ENCODE data around the gene RIPOR1. TPM values are rescaled to one million over a fixed set of nuclear protein-coding genes. Genes with fewer than 3 reads are reported as not detected.

RIPOR1 gene
- total RNA-seq, 1 donor from 2014 or later: 159 TPM

- peaks cover 87% of the 10 kb centered on the region for H3K4me1 Mint-ChIP-seq
- POLR2A ChIA-PET: interaction anchor here (0.5 to 5.9 kb wide), 26 partner anchors 8 to 518 kb away, joined by 3 to 133 read pairs (median 5); partner anchors contain the start of genes ACD, ATP6V0D1, C16orf86 and CARMIL2
- H3K36me3 Mint-ChIP-seq (ENCODE audit: low read depth): peaks cover 59% of the 10 kb centered on the region
- DNase-seq (peak; percentile 60), ATAC-seq (ENCODE audit: low read depth) (peak; percentile 66)
- CTCF ChIA-PET: interaction anchor here (0.7 to 10.6 kb wide), 30 partner anchors 9 to 125 kb away, joined by 3 to 200 read pairs (median 6); partner anchors contain the start of genes ACD, ATP6V0D1, C16orf86 and CARMIL2
- peak overlapping the region; percentile 58 for H3K4me3 Mint-ChIP-seq
- intact Hi-C loops (cut with micrococcal nuclease): loop anchor here (1.0 to 2.0 kb wide), 6 partner anchors 9 to 121 kb away; partner anchors contain the start of gene CTCF
- no peak for TF ChIP-seq CTCF (IDR thresholded peaks at IDR 0.05)
- H3K27me3 Mint-ChIP-seq: no peaks in the 10 kb centered on the region
- peak overlapping the region; percentile 95 for H3K27ac Mint-ChIP-seq
- H3K9me3 Mint-ChIP-seq: no peaks in the 10 kb centered on the region
These were observed 19.0 kb downstream of the RIPOR1 start for GRCh38 chr16:67547423-67548264.

GRCh38 chr16:67548265-67549126, 19.9 kb downstream of the RIPOR1 start:
- TF ChIP-seq CTCF (IDR thresholded peaks at IDR 0.05): no peak
- H3K27me3 Mint-ChIP-seq: no peaks in the 10 kb centered on the region
- CTCF ChIA-PET: interaction anchor here (0.8 to 10.6 kb wide), 16 partner anchors 8 to 120 kb away, joined by 3 to 200 read pairs (median 21); partner anchors contain the start of genes ATP6V0D1, C16orf86, CARMIL2 and CTCF
- ATAC-seq (ENCODE audit: low read depth): peak; percentile 73
- no peaks in the 10 kb centered on the region for H3K9me3 Mint-ChIP-seq
- peaks cover 89% of the 10 kb centered on the region for H3K4me1 Mint-ChIP-seq
- H3K27ac Mint-ChIP-seq: peak overlapping the region; percentile 95
- no peak for DNase-seq
- intact Hi-C loops (cut with micrococcal nuclease): loop anchor here (1.0 kb wide), 1 partner anchor 8 kb away; no protein-coding TSS in a partner anchor
- H3K4me3 Mint-ChIP-seq: peak overlapping the region; percentile 58
- peaks cover 53% of the 10 kb centered on the region for H3K36me3 Mint-ChIP-seq (ENCODE audit: low read depth)
- POLR2A ChIA-PET: interaction anchor here (0.5 to 5.9 kb wide), 20 partner anchors 8 to 518 kb away, joined by 3 to 133 read pairs (median 6); partner anchors contain the start of genes ATP6V0D1, C16orf86, CARMIL2 and CTCF

- Mint-ChIP-seq H3K9me3 (no peaks in the 10 kb centered on the region), H3K4me1 (peaks cover 88% of the 10 kb centered on the region), H3K27me3 (no peaks in the 10 kb centered on the region), H3K27ac (peak overlapping the region; percentile 95), H3K4me3 (no peak overlapping the region), H3K36me3 (ENCODE audit: low read depth) (peaks cover 48% of the 10 kb centered on the region)
- DNase-seq (no peak), ATAC-seq (ENCODE audit: low read depth) (no peak)
- intact Hi-C loops (cut with micrococcal nuclease): no loop called here
- POLR2A ChIA-PET: interaction anchor here (4.5 to 5.9 kb wide), 2 partner anchors 12 to 13 kb away, joined by 51 to 52 read pairs; partner anchors contain the start of gene CTCF
- CTCF ChIA-PET: interaction anchor here (5.3 to 10.6 kb wide), 2 partner anchors 16 to 95 kb away, joined by 113 to 200 read pairs; partner anchors contain the start of genes CARMIL2 and CTCF
- TF ChIP-seq CTCF (IDR thresholded peaks at IDR 0.05): no peak
These were observed 20.6 kb downstream of the RIPOR1 start for GRCh38 chr16:67549240-67549639.

- H3K9me3 Mint-ChIP-seq: no peaks in the 10 kb centered on the region
- POLR2A ChIA-PET: interaction anchor here (5.9 kb wide), 1 partner anchor 12 kb away, joined by 52 read pairs; the partner anchor contains the start of gene CTCF
- peaks cover 43% of the 10 kb centered on the region for H3K36me3 Mint-ChIP-seq (ENCODE audit: low read depth)
- no peak for TF ChIP-seq CTCF (IDR thresholded peaks at IDR 0.05)
- ATAC-seq (ENCODE audit: low read depth): no peak
- intact Hi-C loops (cut with micrococcal nuclease): no loop called here
- CTCF ChIA-PET: interaction anchor here (3.6 to 10.6 kb wide), 2 partner anchors 15 to 95 kb away, joined by 16 to 200 read pairs; partner anchors contain the start of genes CARMIL2 and CTCF
- DNase-seq: no peak
- H3K27me3 Mint-ChIP-seq: no peaks in the 10 kb centered on the region
- H3K4me1 Mint-ChIP-seq: peaks cover 87% of the 10 kb centered on the region
- H3K27ac Mint-ChIP-seq: peak overlapping the region; percentile 95
- no peak overlapping the region for H3K4me3 Mint-ChIP-seq
These were observed 21.3 kb downstream of the RIPOR1 start for GRCh38 chr16:67549936-67550335.
